CD4-positive, alpha-beta T cell treated with Interleukin-21 for 1 hour (primary cell): ENCODE measurements around the gene ZNF597.
"Not testable (repeated sequence)": the region's sequence is repeated elsewhere in the genome, so short reads cannot be mapped to it uniquely, and the experiment has no call there.

Source experiments
- DNase-seq: peaks from one replicate; pipeline ENCODE4 v3.0.0-alpha.2; 2020

ZNF597 gene

DNA sequence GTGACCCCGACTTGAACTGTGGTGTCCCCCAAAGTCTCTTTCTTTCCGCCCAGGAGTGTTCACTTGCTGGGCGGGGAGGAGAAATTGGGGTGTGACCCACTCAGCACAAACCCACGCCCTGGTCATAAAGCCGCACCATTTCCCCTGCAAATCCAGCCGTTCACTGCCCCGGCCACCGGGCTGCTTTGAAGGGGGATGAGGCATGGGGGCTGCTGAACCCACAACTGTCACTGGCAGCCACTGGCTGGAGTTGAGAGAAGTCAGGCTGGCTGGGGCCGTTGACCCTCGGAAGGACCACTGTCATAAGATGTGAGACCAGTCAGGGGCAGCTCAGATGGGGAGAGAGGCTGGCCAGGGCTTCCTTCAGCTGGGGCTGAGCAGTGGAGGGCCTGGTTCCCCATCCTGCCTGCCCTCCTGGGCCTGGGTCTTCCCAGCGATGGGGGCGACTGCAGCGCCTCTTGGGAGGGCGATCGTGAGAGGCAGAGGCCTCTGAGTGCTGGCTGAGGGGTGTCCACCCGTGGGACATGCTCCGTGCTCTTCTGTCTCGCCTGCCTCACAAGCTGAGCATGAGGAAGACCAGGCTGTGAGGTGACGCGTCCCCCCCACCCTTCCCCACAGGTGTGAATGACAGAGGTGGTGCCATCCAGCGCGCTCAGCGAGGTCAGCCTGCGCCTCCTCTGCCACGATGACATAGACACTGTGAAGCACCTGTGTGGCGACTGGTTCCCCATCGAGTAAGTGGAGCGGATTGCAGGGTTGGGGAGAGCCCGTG is 32.5 kb upstream of the ZNF597 start:
- DNase-seq, result no peak

DNA sequence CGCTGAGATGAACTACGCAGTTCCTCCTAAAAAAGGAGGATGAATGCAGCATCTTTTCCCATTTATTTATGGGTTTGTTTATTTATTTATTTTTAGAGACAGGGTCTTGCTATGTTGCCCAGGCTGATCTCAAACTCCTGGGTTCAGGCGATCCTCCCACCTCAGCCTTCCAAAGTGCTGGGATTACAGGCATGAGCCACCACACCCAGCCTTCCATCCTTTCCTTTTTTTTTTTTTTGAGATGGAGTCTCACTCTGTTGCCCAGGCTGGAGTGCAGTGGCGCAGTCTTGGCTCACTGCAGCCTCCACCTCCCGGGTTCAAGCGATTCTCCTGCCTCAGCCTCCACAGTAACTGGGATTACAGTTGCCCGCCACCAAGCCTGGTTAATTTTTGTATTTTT is 31.6 kb upstream of the ZNF597 start:
- not testable (repeated sequence) for DNase-seq

DNA sequence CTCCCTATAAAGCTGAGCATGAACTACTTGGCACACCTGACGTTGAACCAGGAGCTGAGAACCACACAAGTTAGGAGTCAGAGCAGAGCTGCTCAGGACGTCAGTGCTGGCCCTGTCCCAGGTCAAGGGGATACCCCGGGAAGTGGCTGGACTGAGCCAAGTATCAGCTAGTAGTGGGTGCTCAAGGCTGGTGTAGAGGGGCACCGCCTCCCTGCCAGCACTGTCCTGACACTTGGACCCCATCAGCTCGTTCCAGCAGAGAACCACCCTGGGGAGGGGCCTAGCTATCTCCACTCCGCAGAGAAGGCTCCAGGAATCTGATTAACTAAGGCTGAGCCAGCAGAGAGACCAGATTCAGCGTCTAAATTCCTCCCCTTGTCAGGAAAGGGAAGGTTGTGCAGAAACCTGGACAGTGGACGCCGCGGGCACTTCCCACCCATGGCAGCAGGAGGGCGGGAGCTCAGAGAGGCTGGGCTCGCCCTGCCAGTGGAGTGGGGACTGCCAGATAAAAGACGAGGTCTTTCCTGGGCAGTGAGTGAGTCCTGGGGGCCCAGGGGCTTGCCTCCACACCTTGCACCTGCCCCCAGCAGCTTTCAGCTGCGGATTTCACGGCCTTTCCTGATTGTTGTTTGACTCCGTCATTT is 31.0 kb upstream of the ZNF597 start:
- DNase-seq, result no peak

DNA sequence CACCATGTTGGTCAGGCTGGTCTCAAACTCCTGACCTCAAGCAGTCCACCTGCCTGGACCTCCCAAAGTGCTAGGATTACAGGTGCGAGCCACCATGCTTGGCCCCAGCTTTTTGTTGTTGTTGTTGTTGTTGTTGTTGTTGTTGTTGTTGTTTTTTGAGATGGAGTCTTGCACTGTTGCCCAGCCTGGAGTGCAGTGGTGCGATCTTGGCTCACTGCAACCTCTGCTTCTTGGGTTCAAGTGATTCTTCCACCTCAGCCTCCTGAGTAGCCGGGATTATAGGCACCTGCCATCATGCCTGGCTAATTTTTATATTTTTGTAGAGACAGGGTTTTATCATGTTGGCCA is 30.3 kb upstream of the ZNF597 start:
- DNase-seq, result not testable (repeated sequence)

DNA sequence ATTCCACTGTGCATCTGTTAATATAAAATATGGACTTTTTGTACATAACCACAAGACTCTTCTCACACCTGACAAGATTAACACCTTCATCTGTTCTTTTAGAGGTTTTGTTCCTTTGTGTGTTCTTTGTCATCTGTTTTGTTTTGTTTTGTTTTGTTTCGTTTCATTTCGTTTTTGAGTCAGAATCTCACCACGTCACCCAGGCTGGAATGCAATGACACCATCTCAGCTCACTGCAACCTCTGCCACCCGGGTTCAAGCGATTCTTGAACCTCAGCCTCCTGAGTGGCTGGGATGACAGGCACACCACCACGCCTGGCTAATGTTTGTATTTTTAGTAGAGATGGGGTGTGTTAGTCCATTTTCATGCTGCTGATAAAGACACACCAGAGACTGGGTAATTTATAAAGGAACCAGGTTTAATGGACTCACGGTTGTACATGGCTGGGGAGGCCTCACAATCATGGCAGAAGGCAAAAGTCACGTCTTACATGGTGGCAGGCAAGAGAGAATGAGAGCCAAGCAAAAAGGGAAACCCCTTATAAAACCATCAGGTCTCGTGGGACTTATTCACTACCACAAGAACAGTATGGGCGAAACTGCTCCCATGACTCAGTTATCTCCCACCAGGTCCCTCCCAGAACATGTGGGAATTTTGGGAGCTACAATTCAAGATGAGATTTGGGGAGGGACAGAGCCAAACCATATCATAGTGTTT is 29.7 kb upstream of the ZNF597 start:
- no peak for DNase-seq

DNA sequence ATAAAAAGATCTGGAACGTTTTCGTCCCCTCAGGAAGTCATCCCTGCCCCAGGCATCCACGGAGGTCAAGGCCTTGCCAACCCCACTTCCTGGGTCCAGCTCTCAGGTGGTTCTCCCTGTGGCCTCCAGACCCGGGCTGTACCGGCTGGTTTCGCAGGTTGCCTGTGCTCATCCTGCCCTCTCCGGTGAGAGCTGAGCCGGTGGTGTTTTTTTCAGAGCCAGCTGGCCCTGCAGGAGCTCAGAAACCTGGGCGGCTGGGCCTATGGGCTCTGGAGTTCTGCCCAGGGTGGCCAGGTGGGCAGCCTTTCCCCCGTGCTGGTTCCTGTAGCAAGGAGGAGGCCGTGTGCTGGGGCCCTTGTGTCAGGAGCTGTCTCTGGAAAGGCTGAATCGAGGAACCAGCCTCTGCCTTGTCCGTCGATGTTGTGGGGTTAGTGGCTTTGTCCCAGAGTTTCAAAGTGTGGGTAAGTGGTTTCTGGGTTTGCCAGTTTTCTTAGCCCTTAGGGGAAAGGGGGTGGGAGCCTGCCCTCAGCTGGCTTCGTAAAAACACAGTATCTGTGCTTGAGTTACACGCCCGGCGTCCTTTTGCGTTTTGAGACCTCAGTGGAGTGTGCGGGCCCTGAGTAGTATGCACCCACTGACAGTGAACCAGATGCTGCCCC is 28.3 kb upstream of the ZNF597 start:
- no peak for DNase-seq

DNA sequence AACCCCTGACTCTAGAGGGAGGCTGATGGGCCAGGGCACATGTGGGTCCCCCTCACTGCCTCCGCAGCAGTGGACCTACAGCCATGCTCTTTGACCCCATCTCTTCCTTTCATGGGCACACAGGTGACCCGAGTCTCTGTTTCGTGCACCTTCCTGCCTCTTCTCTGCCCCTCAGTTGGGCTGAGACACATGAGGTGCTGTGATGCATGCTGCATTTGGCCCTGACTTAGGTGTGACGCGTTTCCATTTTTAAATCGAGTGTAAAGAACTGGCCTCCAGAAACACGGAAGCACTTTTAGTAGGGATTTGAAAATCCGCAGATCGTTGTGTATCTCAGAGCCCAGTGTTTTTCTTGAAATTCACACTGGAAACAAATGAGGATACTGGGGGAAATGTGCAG is 27.4 kb upstream of the ZNF597 start:
- no peak for DNase-seq

DNA sequence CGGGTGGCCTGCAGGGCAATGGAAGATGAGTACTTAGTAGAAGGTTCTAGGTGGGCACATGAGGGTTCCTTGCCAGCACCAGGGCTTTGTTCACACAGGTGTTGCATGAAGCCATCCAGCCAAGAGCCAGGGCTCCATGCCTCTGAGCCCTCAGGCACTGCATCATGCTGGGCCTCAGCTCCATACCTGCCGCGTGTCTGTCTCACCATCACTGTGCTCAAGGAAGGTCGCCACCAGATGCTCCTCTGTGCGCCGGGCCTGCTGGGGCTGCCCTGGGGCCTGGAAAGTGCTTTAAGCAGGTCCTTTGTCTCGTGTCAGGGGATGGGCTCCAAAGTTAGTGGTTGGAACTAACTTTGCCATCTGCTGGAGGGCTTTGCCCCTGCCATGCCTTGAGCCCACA is 26.4 kb upstream of the ZNF597 start:
- no peak for DNase-seq

DNA sequence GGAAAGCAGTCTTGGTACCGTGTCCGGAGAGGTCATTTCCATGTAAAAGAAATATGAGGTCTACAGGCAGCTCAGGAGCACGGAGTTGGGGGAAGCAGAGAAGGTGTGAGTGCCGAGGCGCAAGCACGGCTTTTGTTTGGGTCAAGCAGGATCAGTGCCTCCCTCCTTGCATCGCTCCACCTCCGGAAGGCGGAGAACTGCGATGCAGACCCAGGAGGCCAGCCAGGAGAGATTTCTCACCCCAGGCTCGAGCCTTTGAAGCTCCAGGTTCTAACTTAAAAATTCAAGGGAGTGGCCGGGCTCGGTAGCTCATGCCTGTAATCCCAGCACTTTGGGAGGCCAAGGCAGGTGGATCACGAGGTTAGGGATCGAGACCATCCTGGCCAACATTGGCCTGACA is 25.2 kb upstream of the ZNF597 start:
- no peak for DNase-seq

DNA sequence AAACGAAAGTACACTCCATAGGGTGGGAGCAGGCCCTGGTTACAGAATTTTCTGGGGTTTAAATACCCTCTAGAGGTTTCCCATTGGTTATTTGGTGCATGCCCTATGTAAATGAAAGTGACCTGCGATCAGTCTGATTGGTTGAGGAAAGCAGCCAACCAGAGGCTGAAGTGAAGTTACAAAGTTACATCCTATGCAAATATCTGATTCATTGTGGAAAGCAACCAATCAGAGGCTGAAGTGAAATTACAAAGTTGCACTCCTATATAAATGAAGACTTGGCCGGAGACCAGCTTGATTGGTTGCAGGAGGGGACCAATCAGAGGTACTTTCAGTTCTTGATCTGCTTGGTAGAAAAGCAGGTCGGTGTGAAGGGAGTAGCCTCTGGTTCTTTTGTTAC is 24.6 kb upstream of the ZNF597 start:
- DNase-seq, result no peak

DNA sequence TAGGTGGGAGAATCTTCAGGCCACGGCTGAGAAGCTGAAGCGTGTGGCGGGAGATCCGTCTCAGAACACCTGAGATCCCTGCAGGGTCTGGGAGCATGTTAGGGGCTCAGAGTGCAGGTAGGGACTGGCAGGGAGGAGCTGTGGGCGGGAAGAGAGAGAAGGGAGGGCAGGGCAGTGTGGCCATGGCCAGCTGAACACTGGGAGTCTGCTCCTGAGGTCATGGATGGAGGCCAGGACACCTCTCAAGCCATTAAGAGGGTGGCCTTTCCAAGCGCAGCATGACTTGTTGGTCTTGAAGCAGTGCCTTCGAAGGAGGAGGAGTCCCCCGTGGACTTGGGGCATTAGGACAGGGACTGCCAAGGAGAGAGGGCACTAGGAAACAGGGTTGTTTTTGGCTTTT is 23.9 kb upstream of the ZNF597 start:
- no peak for DNase-seq

DNA sequence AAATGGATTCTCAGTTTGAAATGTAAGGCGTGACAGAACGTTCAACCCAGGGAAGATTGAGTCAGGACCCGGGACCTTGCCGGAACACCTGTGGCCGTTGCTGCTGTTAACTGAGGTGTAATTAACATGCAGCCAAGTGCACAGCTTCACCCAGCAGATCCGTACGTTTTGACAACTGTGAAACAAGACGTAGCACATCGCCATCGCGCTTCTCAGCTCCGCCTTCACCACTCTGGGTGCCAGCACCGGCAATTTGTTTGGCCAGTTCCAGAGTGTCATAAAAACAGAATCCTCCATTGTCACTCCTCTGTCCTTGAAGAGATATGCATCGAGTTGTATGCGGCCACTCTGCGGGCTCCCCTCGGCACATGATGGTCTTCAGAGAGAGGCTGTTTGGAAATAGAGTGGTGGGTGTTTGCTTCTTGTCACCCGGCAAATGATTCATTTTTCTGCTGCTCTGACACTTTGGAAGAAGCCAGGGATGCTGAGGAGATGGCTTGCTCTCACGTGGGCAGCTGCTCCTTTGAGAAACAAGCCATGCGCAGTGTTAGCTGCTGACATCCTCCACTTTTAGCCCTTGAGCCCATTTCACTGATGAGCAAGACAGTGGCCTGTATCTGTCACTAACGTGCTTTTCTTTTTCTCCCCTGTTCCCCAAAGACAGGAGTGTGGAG is 22.7 kb upstream of the ZNF597 start:
- DNase-seq, result no peak

DNA sequence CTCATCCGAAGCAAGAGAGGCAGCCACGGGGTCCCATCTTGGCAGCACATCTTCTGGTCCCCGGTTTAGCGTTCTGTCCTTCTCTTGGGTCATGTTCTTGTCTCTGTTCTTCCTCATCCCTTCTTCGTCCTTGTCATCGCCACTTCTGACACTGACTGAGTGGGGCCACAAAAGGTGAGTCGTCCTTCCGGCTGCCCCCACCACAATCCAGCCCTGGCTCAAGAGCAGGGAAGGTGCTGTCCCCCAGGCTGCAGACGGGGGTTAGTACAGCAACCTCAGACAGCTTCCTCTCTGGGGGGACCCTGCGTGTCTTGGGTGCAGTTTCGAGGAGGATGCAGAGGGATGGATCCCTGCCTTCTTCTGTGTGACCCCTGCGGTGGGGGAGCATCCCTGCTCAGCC is 22.0 kb upstream of the ZNF597 start:
- DNase-seq, result no peak

DNA sequence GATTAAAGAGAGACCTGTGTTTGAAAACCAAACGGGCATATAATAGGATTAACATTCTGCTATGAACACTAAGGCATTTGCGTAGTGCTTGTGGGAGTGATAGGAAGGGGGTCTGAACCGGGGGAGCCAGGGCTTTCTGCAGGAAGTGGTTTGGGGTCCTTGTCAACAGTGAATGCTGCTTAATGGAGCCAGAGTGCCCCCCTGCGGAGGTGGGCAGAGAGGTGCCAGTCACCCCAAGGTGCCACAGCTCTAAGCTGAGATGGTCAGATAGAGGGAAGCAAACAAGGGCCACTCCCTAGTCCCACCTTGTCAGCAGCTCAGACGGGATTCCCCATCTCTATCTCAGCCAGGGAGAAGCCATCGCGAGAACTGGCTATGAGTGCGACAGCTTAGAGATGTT is 17.8 kb upstream of the ZNF597 start:
- peak; percentile 54 for DNase-seq

DNA sequence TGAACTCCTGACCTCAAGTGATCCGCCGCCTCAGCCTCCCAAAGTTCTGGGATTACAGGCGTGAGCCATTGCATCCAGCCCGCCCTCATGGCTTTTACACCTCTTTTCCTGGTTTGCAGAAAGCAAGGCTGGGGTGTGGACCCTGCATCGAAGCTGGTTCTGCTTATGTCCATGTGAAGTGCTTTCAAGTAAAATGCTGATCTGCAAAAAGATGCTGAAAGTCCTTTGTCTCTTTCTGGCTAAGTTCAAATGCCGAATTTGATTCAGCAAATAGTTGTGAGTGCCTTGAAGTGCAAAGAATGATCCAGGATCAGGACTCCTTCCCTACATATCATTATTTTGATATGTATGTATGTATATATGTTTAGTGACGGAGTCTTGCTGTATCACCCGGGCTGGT is 17.3 kb upstream of the ZNF597 start:
- DNase-seq, result no peak

DNA sequence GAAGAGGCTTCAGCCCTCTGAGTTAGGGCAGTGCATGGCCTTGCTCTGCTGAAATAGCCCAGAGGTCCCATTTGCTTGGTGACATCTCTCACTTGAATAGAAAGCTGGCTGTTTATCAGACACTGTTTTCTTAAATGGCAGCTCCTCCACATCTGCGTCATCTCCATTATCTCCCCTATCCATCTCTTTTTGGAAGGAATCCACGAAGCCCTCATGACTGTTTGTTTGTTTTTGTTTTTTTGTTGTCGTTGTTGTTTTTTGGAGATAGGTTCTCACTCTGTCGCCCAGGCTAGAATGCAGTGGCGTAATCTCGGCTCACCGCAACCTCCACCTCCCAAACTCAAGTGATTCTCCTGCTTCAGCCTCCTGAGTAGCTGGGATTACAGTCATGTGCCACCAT is 16.8 kb upstream of the ZNF597 start:
- DNase-seq, result no peak

DNA sequence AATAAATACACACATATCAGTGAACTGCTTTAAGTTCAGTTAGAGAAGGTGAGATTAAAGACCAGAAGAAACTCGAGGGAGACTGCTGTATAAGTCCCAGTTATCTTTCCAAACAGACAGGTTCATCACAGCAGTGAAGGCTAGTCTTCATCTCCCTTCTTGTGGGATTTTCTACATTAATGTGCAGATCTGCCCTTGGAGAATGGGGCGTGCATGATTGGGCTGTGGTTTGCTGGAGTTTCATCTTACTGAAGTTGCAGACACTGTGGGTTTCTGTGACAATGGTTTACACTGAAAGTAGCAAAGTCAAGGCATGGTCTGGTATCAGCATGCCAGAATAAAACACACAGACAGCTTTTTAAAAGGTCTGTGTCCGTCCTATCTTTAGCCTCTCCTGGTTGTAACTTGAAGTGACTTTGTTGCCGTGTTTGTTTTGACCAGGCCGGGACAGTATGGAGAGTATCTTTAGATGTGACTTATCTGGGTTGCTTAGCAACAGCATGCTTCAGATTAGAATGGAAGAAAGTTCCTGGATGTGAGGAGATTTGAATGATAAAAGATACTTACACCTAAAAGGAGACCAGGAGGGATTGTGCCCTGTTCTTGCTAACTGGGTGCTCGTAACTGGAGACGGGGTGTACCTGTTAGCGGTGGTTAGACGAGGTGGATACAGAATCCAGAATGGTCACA is 16.2 kb upstream of the ZNF597 start:
- no peak for DNase-seq

DNA sequence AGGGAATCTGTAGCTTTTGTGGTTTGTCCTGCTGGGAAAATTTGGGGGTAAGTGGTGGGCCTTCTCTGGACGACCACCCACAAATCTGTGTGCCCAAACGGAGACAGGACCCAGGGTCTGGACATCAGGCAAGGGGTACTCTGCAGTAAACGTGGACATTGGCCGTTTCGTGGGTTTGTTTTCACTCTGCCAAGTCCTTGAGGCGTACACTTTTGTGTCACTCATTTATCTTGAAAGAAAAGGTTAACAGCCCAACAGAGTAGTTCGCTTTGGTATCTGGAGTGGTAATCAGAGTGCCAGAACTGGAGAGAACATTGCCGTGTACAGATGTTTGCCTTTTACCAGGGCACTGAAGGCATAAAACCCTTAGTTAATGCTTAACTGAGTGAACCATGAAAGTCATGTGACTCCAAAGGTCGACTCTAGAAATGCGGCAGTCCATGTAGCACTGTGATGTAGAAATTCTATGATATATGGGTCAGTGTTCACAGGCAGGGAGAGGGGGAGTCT is 15.6 kb upstream of the ZNF597 start:
- peak; percentile 35 for DNase-seq

DNA sequence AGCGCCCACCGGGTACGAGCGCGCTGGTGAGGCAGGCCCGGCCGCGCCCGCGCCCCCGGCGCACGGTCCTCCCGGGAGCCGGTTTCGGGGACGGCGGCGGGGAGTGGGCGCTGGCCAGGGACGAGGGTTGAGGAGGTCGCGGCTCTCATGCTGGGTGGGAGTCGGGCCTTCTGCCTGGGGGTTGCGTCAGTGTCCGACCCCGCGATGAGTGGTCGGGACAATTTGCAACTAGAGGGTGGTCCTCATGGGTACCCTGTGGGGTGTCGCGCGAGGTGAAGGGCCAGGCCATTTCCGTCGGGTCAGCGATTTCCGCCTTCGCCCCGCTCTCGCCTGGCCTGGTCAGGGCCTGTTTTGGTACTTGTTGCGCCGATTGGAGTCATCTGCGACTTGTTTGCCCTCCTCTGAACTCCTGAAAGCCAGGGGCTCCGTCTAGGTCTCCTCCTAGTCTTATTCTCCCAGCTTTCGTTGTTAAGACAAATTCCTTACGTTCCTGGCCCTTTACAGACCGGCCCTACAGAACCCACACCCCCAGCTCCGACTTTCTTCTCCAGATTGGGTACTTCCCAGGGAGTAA is 15.1 kb upstream of the ZNF597 start:
- no peak for DNase-seq

DNA sequence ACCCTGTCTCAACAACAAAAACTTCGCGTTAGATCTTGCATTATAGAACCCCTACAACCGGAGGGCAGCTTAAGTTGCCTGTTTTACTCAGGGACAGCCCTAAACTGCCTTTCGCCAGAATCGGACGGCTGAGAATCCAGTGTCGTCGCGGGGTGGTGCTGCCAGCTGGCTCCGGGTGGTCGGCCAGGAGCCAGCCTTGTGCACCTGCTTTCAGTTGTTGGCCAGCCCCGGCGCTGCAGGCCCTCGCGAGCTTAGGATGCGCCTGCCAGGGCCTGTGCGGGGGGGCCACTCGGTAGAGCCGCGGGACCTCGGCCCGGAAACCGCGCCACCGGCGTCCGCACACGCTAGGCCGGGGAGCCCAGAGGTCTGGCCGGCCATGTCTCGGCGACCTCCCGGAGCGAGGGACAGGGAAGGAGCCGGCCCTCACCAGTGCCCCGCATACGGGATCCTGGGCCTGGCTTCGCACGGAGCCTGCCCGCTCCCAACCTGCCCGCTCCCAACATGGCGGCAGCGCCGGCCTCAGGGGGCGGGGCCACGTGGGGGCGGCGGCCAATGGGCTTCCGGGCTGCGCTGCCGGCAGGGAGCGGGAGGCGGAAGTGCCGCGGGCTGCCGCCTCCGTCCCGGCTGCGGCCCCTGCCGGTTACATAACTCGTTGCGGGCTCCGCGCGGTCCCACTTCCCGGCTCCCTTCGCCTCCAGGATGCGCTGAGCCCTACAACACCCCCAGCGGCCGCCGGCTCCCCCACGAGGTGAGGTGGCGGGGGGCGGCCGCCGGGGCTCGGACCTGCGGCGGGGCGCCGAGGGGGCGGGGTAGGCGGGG is 14.3 kb upstream of the ZNF597 start:
- DNase-seq, result peak; percentile 91

DNA sequence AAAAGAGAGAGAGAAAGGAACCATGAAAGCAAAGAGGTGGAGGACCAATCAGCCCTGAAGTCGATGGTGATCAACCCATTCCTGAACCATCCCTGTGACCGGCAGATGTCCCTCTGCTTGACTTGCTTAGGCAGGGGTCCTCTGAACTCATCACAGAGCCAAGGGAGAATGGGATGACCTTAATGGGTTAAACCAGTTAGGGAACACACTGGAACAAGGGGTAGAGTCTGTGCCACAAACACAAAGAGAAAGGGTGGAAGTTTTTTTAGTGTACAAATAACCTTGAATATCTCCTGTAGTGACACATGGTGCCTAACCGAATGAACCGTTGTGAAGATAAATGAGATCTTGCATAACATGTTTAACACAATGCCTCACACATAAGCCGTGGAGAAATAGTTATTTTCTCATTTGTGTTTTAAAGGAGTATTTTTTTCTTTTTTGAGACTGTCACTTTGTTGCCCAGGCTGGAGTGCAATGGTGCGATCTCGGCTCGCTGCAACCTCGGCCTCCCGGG is 11.4 kb upstream of the ZNF597 start:
- DNase-seq, result no peak
